ENCODE measurements around the gene BORCS5.

Gene BORCS5

DNA sequence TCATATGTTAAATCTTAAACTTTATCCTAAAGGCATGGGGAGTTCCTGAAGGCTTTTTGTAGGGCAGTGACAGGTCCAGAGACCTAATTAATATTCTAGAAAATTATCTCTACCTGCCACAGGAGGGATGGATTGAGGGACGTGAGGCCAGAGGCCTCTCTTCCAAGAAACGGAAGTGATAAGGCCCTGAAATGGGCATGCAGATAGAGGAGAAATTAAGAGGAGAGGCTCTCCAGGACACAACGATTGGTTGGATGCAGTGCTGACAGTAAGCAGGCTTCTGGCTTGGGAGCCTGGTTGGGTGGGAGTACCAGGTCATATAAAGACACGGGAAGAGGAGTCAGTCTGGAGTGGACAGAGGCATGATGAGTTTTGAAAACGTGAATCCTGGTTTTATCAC, 3.1 kb upstream of the BORCS5 start:
- DNase-seq (ENCODE audit: low read depth) = no peak

- no peak for DNase-seq (ENCODE audit: low read depth)
Observed at GRCh38 chr12:12356467-12356895, 397 bp upstream of the BORCS5 start.

GRCh38 chr12:12357719-12358461, 1.0 kb downstream of the BORCS5 start:
- DNase-seq (ENCODE audit: low read depth) = no peak

- DNase-seq (ENCODE audit: low read depth) = no peak
Observed at GRCh38 chr12:12358528-12358927, 1.6 kb downstream of the BORCS5 start.

GRCh38 chr12:12364787-12365445, 8.0 kb downstream of the BORCS5 start:
- no peak for DNase-seq (ENCODE audit: low read depth)

- DNase-seq (ENCODE audit: low read depth) = no peak
Observed at GRCh38 chr12:12365446-12365802, 8.5 kb downstream of the BORCS5 start.

DNA sequence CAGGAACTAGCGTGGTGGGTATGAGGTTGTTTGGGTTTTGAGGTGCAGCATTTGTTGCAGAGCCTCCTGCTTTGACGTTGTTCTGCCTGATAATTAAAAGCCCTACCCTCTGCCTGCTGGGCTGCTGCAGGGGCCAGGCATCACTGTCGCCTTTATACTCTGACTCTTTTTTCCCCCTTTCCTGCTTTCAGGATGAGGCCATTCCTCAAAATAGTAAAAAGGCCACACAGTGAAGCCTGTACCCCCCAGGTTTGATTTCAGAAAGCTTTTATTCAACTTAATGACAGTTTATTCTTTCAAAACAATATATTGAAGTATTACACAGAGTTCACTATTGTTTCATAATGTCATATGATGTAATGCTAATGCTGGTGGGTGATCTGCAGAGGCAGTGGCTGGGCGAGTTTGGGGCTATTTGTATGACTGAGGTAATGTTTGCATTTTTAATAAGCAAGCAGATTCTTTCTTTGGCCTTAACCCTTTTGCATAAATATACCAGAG, 9.1 kb downstream of the BORCS5 start:
- no peak for DNase-seq (ENCODE audit: low read depth)

DNA sequence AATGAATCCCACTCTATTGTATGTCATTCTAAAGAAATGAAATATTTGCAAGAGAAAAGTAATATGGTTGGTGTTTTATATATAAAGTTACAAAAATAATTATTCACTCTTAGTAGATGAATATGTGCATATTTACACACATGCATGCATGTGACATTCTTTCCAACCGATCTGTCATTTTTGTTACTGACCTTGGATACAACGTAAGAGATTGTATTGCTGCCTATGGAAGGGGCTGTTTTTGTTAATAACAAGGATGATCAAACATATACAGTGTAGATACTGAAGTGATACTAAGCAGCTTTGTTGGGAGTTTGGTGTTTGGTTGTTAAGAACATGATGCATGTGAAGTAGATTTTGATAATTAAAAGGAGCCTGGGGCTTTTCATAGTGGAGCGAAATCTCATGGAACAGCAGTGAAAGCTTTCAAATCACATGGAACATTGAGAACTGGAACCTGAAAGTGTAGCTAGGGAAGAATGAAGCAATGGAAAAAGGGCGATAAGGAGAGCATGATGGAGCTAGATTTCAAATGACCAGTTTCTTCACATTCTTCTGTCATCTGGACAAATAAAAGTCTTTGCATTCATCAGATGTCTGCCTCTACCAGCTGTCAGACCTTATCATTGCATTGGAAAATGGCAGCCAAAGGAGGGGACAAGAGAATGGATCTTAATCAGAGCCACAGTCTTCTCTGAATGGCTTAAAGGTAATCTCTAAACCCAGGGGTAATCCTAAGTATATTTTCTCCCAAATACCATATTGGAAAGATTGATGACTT, 10.0 kb downstream of the BORCS5 start:
- no peak for DNase-seq (ENCODE audit: low read depth)

GRCh38 chr12:12367482-12367998, 10.7 kb downstream of the BORCS5 start:
- no peak for DNase-seq (ENCODE audit: low read depth)

- no peak for DNase-seq (ENCODE audit: low read depth)
Observed at GRCh38 chr12:12372946-12373722, 16.3 kb downstream of the BORCS5 start.

- DNase-seq (ENCODE audit: low read depth) = peak; percentile 59
Observed at GRCh38 chr12:12376646-12377448, 20.0 kb downstream of the BORCS5 start.

DNA sequence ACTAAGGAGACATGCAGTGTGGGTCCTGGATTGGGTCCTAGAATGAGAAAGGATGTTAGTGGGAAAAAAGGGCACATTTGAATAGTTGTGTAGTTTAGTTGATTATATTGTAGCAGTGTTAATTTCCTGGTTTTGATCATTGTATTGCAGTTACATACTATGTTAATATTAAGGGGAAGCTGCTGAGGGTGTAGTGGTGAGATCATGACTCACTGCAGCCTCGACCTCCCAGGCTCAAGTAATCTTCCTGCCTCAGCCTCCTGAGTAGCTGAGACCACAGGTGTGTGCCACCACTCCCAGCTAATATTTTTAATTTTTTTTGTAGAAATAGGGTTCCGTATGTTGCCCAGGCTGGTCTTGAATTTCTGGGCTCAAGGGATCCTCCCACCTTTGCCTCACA, 21.7 kb downstream of the BORCS5 start:
- no peak for DNase-seq (ENCODE audit: low read depth)

DNA sequence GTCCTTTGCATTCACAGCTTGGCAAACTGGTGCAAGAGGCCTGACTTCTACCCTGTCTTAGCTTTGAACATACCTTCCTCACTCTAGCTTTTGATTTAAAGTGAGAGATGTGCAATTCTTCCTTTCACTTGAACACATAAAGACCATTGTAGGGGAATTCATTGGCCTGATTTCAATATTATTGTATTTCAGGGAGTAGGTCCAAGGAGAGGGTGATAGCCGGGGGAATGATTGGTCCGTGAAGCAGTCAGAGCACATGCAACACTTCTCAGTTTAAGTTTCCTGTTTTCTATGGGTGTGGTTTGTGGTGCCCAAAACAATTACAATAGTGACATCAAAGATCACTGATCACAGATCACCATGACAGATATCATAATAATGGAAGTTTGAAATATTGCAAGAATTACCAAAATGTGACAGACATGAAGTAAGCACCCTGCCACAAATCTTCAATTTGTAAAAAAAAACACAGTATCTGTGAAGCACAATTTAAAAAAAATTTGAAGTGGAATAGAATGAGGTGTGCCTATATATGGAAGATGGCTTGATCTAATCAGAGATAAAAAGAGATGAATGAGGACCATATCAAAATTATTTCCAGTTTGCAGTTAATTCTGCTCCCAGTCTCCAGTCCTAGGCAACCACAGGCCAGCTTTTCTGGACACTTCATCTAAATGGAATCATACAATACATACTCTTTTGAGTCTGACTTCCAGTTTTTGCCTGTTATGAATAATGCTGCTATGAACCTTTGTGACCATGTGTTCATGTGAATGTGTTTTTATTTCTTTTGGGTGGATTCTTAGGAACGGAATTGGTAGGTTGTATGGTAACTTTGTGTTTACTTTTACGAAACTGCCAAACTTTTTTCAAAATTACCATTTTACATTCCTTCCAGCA, 23.2 kb downstream of the BORCS5 start:
- peak; percentile 43 for DNase-seq (ENCODE audit: low read depth)

DNA sequence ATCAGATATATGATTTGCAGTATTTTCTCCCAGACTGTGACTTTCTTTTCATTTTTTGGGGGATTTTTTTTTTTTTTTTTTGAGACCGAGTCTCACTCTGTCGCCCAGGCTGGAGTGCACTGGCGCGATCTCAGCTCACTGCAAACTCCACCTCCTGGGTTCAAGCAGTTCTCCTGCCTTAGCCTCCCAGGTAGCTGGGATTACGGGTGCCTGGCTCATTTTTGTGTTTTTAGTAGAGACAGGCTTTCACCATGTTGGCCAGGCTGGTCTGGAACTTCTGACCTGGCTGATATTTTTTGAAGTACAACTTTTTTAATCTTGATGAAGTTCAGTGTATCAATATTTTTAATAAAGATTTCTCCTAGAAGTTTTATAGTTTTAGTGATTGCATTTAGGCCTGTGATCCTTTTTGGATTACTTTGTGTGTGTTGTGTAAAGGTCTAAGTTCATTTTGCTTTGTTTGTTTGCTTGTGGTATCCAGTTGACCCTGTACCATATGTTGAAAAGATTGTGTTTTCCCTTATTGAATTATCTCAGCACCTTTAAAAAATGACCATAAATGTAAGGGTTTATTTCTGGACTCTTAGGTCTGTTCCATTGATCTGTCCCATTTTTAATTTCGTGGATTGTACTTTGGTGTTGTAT, 24.2 kb downstream of the BORCS5 start:
- no peak for DNase-seq (ENCODE audit: low read depth)

- DNase-seq (ENCODE audit: low read depth) = no peak
Observed at GRCh38 chr12:12381982-12382381, 25.1 kb downstream of the BORCS5 start.

- no peak for DNase-seq (ENCODE audit: low read depth)
Observed at GRCh38 chr12:12384571-12385340, 27.9 kb downstream of the BORCS5 start.

DNA sequence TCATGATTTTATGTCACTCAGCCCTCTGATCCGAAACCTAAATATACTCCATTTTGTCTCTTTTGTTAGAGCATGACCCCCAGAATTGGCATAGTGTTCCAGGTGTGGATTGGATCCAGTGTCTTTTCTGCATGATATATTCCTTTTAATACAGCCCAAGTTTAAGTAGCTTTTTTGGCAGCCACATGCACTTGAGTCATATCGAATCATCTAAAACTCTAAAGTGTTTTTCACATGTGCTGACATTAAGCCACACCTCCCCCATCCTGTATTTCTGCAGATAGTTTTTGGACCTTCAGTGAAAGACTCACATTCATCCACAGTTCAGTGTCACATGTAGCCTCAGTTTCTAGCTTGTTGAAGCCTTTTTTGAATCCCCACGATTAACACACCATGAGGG, 30.6 kb downstream of the BORCS5 start:
- DNase-seq (ENCODE audit: low read depth) = peak; percentile 55

DNA sequence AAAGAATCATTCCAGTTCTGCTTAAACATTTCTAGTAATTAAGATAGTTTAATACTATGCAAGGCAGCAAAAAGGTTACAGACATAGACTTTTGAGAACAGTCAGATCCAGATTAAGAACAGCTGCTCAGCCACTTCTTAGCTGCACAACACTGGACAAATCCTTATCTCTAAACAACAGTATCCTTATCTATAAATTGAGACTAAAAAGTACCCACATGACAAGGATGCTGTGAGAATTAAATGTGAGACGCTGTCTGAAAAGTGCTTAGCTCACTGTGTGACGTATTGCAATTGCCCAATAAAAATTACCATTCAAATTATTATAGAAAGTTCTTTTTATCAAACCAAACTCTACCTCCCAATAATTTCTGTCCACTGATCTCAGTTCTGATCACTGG, 35.5 kb downstream of the BORCS5 start:
- no peak for DNase-seq (ENCODE audit: low read depth)

GRCh38 chr12:12393171-12393570, 36.3 kb downstream of the BORCS5 start:
- no peak for DNase-seq (ENCODE audit: low read depth)

Measured in stromal cell of bone marrow (primary cell).